IPS-15b (cell line): Measurements from ENCODE around the gene FGF14.

Experiments used
- H3K27me3 ChIP-seq: one replicate; pipeline ENCODE4 v1.6.1; 2013; ENCODE audit warnings: low read length; ENCODE audit not compliant: control insufficient read depth, insufficient read depth
- H3K36me3 ChIP-seq: one replicate; pipeline ENCODE4 v1.6.1; 2013; ENCODE audit warnings: low read length; ENCODE audit not compliant: control insufficient read depth, insufficient read depth
- H3K4me1 ChIP-seq: one replicate; pipeline ENCODE4 v1.6.1; 2013; ENCODE audit warnings: mild to moderate bottlenecking, low read length; ENCODE audit not compliant: control insufficient read depth, insufficient read depth
- H3K4me3 ChIP-seq: one replicate; pipeline ENCODE4 v1.5.1; 2013; ENCODE audit warnings: low read depth, low read length
- H3K9ac ChIP-seq: one replicate; pipeline ENCODE4 v1.6.1; 2013; ENCODE audit warnings: low read depth, mild to moderate bottlenecking, low read length
- H3K9me3 ChIP-seq: one replicate; pipeline ENCODE4 v1.6.1; 2013; ENCODE audit warnings: mild to moderate bottlenecking, low read length; ENCODE audit not compliant: control insufficient read depth, insufficient read depth

The FGF14 gene

GRCh38 chr13:102275969-102276368 lies 125.9 kb downstream of the FGF14 start:
- H3K9ac ChIP-seq = no peak overlapping the region
- H3K27me3 ChIP-seq = no peaks in the 10 kb centered on the region
- no peaks in the 10 kb centered on the region for H3K4me1 ChIP-seq
- no peaks in the 10 kb centered on the region for H3K36me3 ChIP-seq
- no peaks in the 10 kb centered on the region for H3K9me3 ChIP-seq
- no peak overlapping the region for H3K4me3 ChIP-seq

GRCh38 chr13:102273111-102273510 lies 128.7 kb downstream of the FGF14 start:
- H3K9me3 ChIP-seq = no peaks in the 10 kb centered on the region
- no peak overlapping the region for H3K9ac ChIP-seq
- H3K36me3 ChIP-seq = no peaks in the 10 kb centered on the region
- no peaks in the 10 kb centered on the region for H3K27me3 ChIP-seq
- H3K4me3 ChIP-seq = no peak overlapping the region
- H3K4me1 ChIP-seq = no peaks in the 10 kb centered on the region

GRCh38 chr13:102267191-102267590 lies 134.7 kb downstream of the FGF14 start:
- H3K36me3 ChIP-seq = no peaks in the 10 kb centered on the region
- H3K27me3 ChIP-seq = no peaks in the 10 kb centered on the region
- H3K9me3 ChIP-seq = no peaks in the 10 kb centered on the region
- H3K4me1 ChIP-seq = no peaks in the 10 kb centered on the region
- H3K4me3 ChIP-seq = no peak overlapping the region
- no peak overlapping the region for H3K9ac ChIP-seq

DNA sequence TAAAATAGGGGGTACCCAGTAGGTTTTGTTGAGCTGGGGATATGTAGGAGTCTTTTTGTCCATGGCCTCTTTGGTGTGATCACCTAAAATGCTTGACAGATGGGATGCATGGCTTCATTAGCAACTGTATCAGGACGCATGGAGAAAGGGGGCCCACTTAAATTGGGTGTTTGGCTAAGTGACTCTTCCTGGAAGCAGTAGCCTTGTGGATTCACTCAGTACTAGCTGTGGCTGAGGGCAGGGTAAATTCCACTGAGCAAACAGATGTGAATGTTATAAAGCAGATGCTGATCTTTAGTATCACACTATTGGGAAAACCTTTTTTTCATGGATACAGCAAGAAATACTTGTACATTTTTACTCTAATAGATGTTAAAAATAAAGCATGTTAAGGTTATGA lies 140.0 kb downstream of the FGF14 start:
- no peaks in the 10 kb centered on the region for H3K36me3 ChIP-seq
- no peaks in the 10 kb centered on the region for H3K27me3 ChIP-seq
- H3K9ac ChIP-seq = no peak overlapping the region
- peaks cover 4% of the 10 kb centered on the region for H3K4me1 ChIP-seq
- H3K4me3 ChIP-seq = no peak overlapping the region
- no peaks in the 10 kb centered on the region for H3K9me3 ChIP-seq

DNA sequence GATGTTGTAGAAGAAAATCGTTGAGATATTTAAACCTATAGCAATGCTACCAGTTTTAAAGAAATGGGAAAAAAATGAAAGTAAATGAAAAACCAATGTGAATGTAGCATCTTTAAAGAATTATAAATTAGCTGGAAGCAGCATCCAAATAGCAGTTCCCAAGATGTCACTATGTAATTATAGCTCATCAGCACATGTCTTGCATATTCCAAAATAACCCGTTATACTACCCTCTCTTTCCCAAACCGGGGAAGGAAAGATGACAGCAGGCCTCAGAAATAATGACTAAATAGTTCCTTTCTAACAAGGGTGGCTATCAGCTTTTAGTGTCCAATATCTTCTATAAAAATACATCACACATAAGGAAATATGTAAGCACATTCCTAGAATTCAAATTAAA lies 140.5 kb downstream of the FGF14 start:
- Histone ChIP-seq H3K27me3 (no peaks in the 10 kb centered on the region), H3K4me3 (no peak overlapping the region)

DNA sequence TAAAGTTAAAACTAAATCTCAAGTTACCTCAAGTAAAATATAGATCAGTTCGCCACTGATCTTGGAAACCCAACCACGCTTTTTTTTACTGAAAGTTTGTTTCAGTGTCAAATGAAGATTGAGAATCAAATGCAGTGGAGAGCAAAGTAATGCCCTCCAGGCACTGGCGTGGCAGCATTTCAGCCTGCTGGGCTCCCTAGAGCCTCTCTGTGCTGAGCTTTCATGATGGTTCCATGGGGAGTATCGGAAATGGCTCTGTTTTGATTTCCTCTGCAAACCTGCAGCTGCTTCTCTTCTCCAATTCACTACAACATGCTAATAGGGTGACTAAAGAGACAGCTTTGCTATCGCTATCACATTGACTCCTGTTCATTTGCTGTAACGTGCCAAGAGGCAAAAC lies 141.6 kb downstream of the FGF14 start:
- no peaks in the 10 kb centered on the region for H3K9me3 ChIP-seq
- peaks cover 4% of the 10 kb centered on the region for H3K4me1 ChIP-seq
- H3K4me3 ChIP-seq = no peak overlapping the region
- no peaks in the 10 kb centered on the region for H3K36me3 ChIP-seq
- H3K27me3 ChIP-seq = no peaks in the 10 kb centered on the region
- no peak overlapping the region for H3K9ac ChIP-seq

More for the DNA sequence above, 140.5 kb downstream of the FGF14 start:
- Histone ChIP-seq H3K9ac (no peak overlapping the region), H3K4me1 (peaks cover 4% of the 10 kb centered on the region), H3K9me3 (no peaks in the 10 kb centered on the region), H3K36me3 (no peaks in the 10 kb centered on the region)

DNA sequence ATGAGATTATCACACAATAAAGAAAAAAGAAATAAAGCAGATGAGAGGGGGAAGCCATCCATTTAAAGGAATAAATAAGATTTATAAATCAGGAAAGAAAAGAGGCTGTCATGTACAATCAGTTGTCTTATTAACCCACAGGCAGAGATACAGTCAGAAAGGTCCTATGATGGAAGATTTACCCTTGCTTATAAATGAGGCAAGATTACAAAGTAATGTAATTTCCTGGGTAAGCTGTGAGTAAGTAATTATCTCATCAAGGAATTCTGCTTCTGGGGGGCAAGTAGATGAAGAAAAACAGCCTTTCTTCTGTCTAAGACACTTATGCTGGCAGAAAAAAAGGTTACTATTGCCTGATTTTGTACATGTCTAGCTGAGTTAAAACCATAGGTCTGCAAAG lies 146.4 kb downstream of the FGF14 start:
- H3K4me3 ChIP-seq = no peak overlapping the region
- H3K4me1 ChIP-seq = peaks cover under 1% of the 10 kb centered on the region
- no peak overlapping the region for H3K9ac ChIP-seq
- no peaks in the 10 kb centered on the region for H3K9me3 ChIP-seq
- H3K27me3 ChIP-seq = no peaks in the 10 kb centered on the region
- no peaks in the 10 kb centered on the region for H3K36me3 ChIP-seq

DNA sequence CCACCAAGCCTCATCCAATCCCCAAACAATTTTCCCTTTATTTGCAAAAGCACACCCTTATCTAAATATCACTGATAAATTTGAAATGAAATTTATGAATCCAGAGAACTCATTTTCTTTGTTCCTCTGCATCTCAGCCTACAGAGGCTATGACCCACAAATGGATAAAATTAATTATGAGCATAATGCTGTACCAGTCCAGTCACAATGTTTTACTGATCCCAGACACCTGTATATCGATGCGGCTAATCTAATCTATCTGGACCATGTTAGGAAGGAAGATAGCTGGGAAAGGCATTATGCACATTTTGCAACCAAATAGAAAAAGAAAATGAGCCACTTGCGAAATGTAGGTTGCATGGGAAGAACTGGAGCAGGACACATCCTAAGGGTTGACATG lies 150.0 kb downstream of the FGF14 start:
- Histone ChIP-seq H3K4me1 (no peaks in the 10 kb centered on the region), H3K9ac (no peak overlapping the region), H3K4me3 (no peak overlapping the region), H3K36me3 (no peaks in the 10 kb centered on the region), H3K27me3 (no peaks in the 10 kb centered on the region), H3K9me3 (no peaks in the 10 kb centered on the region)

GRCh38 chr13:102250448-102250847 lies 151.4 kb downstream of the FGF14 start:
- Histone ChIP-seq H3K36me3 (no peaks in the 10 kb centered on the region), H3K27me3 (no peaks in the 10 kb centered on the region), H3K4me3 (no peak overlapping the region), H3K9me3 (no peaks in the 10 kb centered on the region), H3K9ac (no peak overlapping the region), H3K4me1 (no peaks in the 10 kb centered on the region)

GRCh38 chr13:102244607-102245227 lies 157.1 kb downstream of the FGF14 start:
- Histone ChIP-seq H3K36me3 (no peaks in the 10 kb centered on the region), H3K4me1 (no peaks in the 10 kb centered on the region), H3K27me3 (no peaks in the 10 kb centered on the region), H3K9me3 (no peaks in the 10 kb centered on the region), H3K4me3 (no peak overlapping the region), H3K9ac (no peak overlapping the region)

GRCh38 chr13:102240110-102240509 lies 161.7 kb downstream of the FGF14 start:
- H3K36me3 ChIP-seq = no peaks in the 10 kb centered on the region
- no peaks in the 10 kb centered on the region for H3K4me1 ChIP-seq
- no peak overlapping the region for H3K9ac ChIP-seq

DNA sequence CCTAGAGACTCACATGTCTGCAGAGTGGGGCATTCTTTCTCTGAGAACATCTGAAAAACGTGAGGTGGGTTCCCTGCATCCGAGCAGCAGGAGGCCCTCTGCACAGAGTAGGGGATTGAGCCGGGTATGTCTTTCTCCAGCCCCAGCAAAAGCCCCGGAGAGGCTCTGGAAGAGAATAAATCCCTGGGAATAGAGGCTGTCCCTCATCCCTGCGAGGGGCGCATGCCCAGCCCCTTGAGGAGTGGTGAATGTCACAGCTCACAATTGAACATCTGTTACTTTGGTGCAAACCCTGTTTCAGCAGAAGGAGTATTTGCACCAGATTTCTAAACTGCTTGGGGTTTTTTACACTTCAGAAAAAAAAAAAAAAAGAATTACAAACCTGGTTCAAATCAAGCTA lies 164.6 kb downstream of the FGF14 start:
- Histone ChIP-seq H3K4me1 (no peaks in the 10 kb centered on the region), H3K9me3 (no peaks in the 10 kb centered on the region), H3K4me3 (no peak overlapping the region), H3K9ac (no peak overlapping the region), H3K36me3 (no peaks in the 10 kb centered on the region), H3K27me3 (no peaks in the 10 kb centered on the region)

More at GRCh38 chr13:102240110-102240509, 161.7 kb downstream of the FGF14 start:
- no peaks in the 10 kb centered on the region for H3K27me3 ChIP-seq
- H3K9me3 ChIP-seq = no peaks in the 10 kb centered on the region
- H3K4me3 ChIP-seq = no peak overlapping the region
